GM23248 (cell line): Measurements from ENCODE around the gene HNF4A. TPM values are rescaled to one million over a fixed set of nuclear protein-coding genes. Genes with fewer than 3 reads are reported as not detected.

Experiments used
- DNase-seq: peaks from one replicate; pipeline ENCODE4 v3.0.0-alpha.2; 2015
- H2AFZ ChIP-seq: fragments of 200-600 bp; sonication (generic); 2 replicates; pipeline ENCODE4 v1.6.1; 2016; ENCODE audit warnings: antibody characterized with exemption
- H3F3A ChIP-seq: fragments of 200-600 bp; sonication (generic); 2 replicates; pipeline ENCODE4 v1.6.1; 2016; ENCODE audit warnings: mild to moderate bottlenecking, antibody characterized with exemption, mixed run types; ENCODE audit not compliant: insufficient read depth
- H3K27ac ChIP-seq: fragments of 200-600 bp; sonication (generic); 2 replicates; pipeline ENCODE4 v1.5.1; 2016; ENCODE audit warnings: mild to moderate bottlenecking
- H3K27me3 ChIP-seq: fragments of 200-600 bp; sonication (generic); replicated peaks from 2 replicates; pipeline ENCODE4 v1.6.1; 2016; ENCODE audit warnings: mild to moderate bottlenecking; ENCODE audit not compliant: insufficient read depth
- H3K36me3 ChIP-seq: fragments of 200-600 bp; sonication (generic); 2 replicates; pipeline ENCODE4 v1.6.1; 2016; ENCODE audit warnings: low read depth, mild to moderate bottlenecking
- H3K4me1 ChIP-seq: fragments of 200-600 bp; sonication (generic); 2 replicates; pipeline ENCODE4 v1.6.1; 2016; ENCODE audit warnings: mild to moderate bottlenecking; ENCODE audit not compliant: insufficient read depth
- H3K4me2 ChIP-seq: fragments of 200-600 bp; sonication (generic); one replicate; pipeline ENCODE4 v1.6.1; 2016; ENCODE audit warnings: mild to moderate bottlenecking; ENCODE audit not compliant: unreplicated experiment
- H3K4me3 ChIP-seq: fragments of 200-600 bp; sonication (generic); 2 replicates; pipeline ENCODE4 v1.5.1; 2016; ENCODE audit warnings: mild to moderate bottlenecking
- H3K79me2 ChIP-seq: fragments of 200-600 bp; sonication (generic); 2 replicates; pipeline ENCODE4 v1.6.1; 2016; ENCODE audit warnings: mild to moderate bottlenecking; ENCODE audit not compliant: insufficient read depth
- H3K9ac ChIP-seq: fragments of 200-600 bp; sonication (generic); 2 replicates; pipeline ENCODE4 v1.6.1; 2016; ENCODE audit warnings: mild to moderate bottlenecking
- H3K9me2 ChIP-seq: fragments of 200-600 bp; sonication (generic); 2 replicates; pipeline ENCODE4 v1.6.1; 2016; ENCODE audit warnings: mixed run types, mild to moderate bottlenecking, moderate library complexity; ENCODE audit not compliant: insufficient read depth
- H3K9me3 ChIP-seq: fragments of 200-600 bp; sonication (generic); one replicate; pipeline ENCODE4 v1.6.1; 2017; ENCODE audit warnings: low read depth
- H4K20me1 ChIP-seq: fragments of 200-600 bp; sonication (generic); 2 replicates; pipeline ENCODE4 v1.6.0; 2016; ENCODE audit not compliant: insufficient read depth
- EZH2 ChIP-seq: fragments of 200-600 bp; sonication (generic); IDR thresholded peaks from 2 replicates; pipeline ENCODE4 v1.6.1; 2018; ENCODE audit warnings: antibody characterized with exemption, mild to moderate bottlenecking; ENCODE audit not compliant: insufficient read depth, poor library complexity, severe bottlenecking
- EZH2phosphoT487 ChIP-seq: fragments of 200-600 bp; sonication (generic); IDR thresholded peaks from 2 replicates; pipeline ENCODE4 v1.6.1; 2018; ENCODE audit warnings: antibody characterized with exemption, moderate library complexity, mild to moderate bottlenecking, low read depth; ENCODE audit not compliant: insufficient read depth
- WGBS, 2 experiments: methylation state at CpG; one replicate each; pipeline ENCODE4 v1.1.6; 2015 to 2017; ENCODE audit warnings: low lambda C conversion rate in 2 of 2, low coverage in 1 of 2; ENCODE audit errors: missing lambda C conversion rate in 2 of 2; 5-methylcytosine and 5-hydroxymethylcytosine counted together
- in situ Hi-C: fragments of 300-500 bp; cut with MboI; formaldehyde crosslinking; loops from 2 replicates; pipeline ENCODE4 v1.15.0; 2020
- polyA plus RNA-seq: library from polyadenylated mRNA; unstranded; fragments of >200 nt; fragmentation: Nextera tagmentation; extraction: Ambion mirVana; gene quantifications from 2 replicates; pipeline ENCODE4 v1.2.1, GENCODE V29; 2016
- total RNA-seq: library from RNA; depleted of rRNA; stranded (reverse); fragments of >200 nt; shearing (Covaris generic); gene quantifications from 2 replicates; pipeline ENCODE4 v1.2.3, GENCODE V29; 2014

Gene HNF4A
- total and polyA plus RNA-seq, 2 experiments from 2014 or later, result not detected

- no peak overlapping the region for H3K9ac ChIP-seq
- no peak for DNase-seq
- no peak overlapping the region for H3K27ac ChIP-seq
- H3K27me3 ChIP-seq, result peaks cover 17% of the 10 kb centered on the region
- in situ Hi-C loops, result no loop called here
- H4K20me1 ChIP-seq, result no peaks in the 10 kb centered on the region
- no peak overlapping the region for H3K4me3 ChIP-seq
- no peaks in the 10 kb centered on the region for H3K9me3 ChIP-seq
- no peaks in the 10 kb centered on the region for H3K4me1 ChIP-seq
- no peak for TF ChIP-seq EZH2phosphoT487
- TF ChIP-seq EZH2, result no peak
- no peaks in the 10 kb centered on the region for H3K36me3 ChIP-seq
- H3K79me2 ChIP-seq, result no peaks in the 10 kb centered on the region
- H3K4me2 ChIP-seq, result no peak overlapping the region
- WGBS, 2 experiments, result 48 to 51% methylated on average over 7 of the region's 7 CpGs
- H3F3A ChIP-seq, result no peaks in the 10 kb centered on the region
- H3K9me2 ChIP-seq, result no peaks in the 10 kb centered on the region
- no peak overlapping the region for H2AFZ ChIP-seq
Measured at GRCh38 chr20:44450903-44451450, 95.5 kb downstream of the HNF4A start.

DNA sequence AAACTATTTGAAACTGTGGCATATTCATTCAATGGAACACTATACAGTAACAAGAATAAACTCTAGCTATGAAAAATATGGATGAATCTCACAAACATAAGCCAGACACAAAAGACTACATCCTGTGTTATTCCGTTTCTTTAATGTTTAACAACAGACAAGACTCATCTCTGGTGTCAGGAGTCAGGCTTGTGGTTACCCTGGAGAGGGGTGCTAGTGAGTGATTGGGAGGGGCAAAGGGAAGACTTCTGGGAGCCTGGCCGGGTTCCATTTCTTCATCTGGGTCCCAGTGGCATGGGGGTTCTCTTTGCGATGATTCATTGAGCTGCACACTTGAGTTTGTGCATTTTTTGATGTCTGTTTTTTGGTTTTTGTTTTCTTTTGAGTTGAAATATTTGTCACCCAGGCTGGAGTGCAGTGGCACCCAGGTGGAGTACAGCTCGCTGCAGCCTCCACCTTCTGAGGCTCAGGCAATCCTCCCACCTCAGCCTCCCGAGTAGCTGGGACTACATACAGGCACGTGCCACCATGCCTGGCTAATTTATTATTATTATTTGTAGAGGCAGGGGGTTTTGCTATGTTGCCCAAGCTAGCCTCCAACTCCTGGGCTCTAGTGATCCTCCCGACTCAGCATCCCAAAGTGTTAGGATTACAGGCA is 98.9 kb downstream of the HNF4A start:
- H3K79me2 ChIP-seq, result no peaks in the 10 kb centered on the region
- no peaks in the 10 kb centered on the region for H3K9me2 ChIP-seq
- WGBS, 2 experiments, result 62 to 69% methylated on average over 7 of the region's 7 CpGs
- no peak for DNase-seq
- no peak overlapping the region for H2AFZ ChIP-seq
- TF ChIP-seq EZH2phosphoT487 (no peak), EZH2 (no peak)
- H3K9ac ChIP-seq, result no peak overlapping the region
- H3K36me3 ChIP-seq, result no peaks in the 10 kb centered on the region
- H3K9me3 ChIP-seq, result no peaks in the 10 kb centered on the region
- no peak overlapping the region for H3K4me2 ChIP-seq
- in situ Hi-C loops, result no loop called here
- no peaks in the 10 kb centered on the region for H4K20me1 ChIP-seq
- no peaks in the 10 kb centered on the region for H3K4me1 ChIP-seq
- peaks cover 17% of the 10 kb centered on the region for H3K27me3 ChIP-seq
- H3K4me3 ChIP-seq, result no peak overlapping the region
- H3F3A ChIP-seq, result no peaks in the 10 kb centered on the region
- H3K27ac ChIP-seq, result no peak overlapping the region

DNA sequence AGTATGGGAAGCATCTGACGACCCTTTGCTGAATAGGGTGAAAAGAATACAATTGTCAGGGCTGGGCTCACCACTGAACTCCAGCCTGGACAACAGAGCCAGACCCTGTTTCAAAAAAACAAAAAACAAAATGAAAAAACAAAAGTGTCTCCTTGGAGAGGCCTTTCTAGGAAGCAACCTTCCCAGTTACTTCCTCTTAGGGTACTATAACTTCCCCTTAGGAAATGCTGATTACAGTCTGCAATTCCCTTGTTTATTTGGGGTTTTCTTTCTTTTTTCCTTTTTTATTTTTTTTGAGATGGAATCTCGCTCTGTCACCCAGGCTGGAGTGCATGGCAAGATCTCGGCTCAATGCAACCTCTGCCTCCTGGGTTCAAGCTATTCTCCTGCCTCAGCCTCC is 99.6 kb downstream of the HNF4A start:
- H3K36me3 ChIP-seq, result no peaks in the 10 kb centered on the region

DNA sequence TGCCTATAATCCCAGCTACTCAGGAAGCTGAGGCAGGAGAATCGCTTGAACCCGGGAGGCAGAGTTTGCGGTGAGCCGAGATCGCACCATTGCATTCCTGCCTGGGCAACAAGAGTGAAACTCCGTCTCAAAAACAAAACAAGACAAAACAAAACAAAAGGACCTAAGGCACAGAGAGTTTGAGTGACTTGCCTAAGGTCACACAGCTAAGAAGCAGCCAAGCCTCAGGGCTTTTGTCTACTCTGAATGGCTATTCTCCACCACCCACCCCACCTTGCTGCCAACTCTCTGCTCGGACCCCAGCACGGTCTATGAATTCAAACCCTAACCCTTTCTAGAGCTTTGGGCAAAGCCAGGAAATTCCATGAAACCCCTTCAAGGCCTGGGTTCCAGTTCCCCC is 101.1 kb downstream of the HNF4A start:
- in situ Hi-C loops, result no loop called here
- H3K27ac ChIP-seq, result no peak overlapping the region
- WGBS, 2 experiments, result 79 to 86% methylated on average over 8 of the region's 8 CpGs
- H3K4me2 ChIP-seq, result no peak overlapping the region
- no peaks in the 10 kb centered on the region for H4K20me1 ChIP-seq
- no peaks in the 10 kb centered on the region for H3K9me3 ChIP-seq
- H3K9me2 ChIP-seq, result no peaks in the 10 kb centered on the region
- H3K9ac ChIP-seq, result no peak overlapping the region
- DNase-seq, result no peak
- H3K27me3 ChIP-seq, result peaks cover 9% of the 10 kb centered on the region; the same call in 1 of the 2 replicates
- H2AFZ ChIP-seq, result no peak overlapping the region
- no peaks in the 10 kb centered on the region for H3K4me1 ChIP-seq
- no peaks in the 10 kb centered on the region for H3K36me3 ChIP-seq
- TF ChIP-seq EZH2phosphoT487 (no peak), EZH2 (no peak)
- H3K4me3 ChIP-seq, result no peak overlapping the region
- no peaks in the 10 kb centered on the region for H3F3A ChIP-seq
- no peaks in the 10 kb centered on the region for H3K79me2 ChIP-seq

More for the DNA sequence above, 99.6 kb downstream of the HNF4A start:
- no peaks in the 10 kb centered on the region for H3K79me2 ChIP-seq
- TF ChIP-seq EZH2 (no peak), EZH2phosphoT487 (no peak)
- 49 to 57% methylated on average over 3 of the region's 3 CpGs for WGBS, 2 experiments
- H3K4me2 ChIP-seq, result no peak overlapping the region
- DNase-seq, result no peak
- H3K9ac ChIP-seq, result no peak overlapping the region
- no peak overlapping the region for H2AFZ ChIP-seq
- no peak overlapping the region for H3K27ac ChIP-seq
- no peaks in the 10 kb centered on the region for H4K20me1 ChIP-seq
- no peak overlapping the region for H3K4me3 ChIP-seq
- H3K9me2 ChIP-seq, result no peaks in the 10 kb centered on the region
- peaks cover 17% of the 10 kb centered on the region for H3K27me3 ChIP-seq
- H3K9me3 ChIP-seq, result no peaks in the 10 kb centered on the region
- no peaks in the 10 kb centered on the region for H3F3A ChIP-seq
- H3K4me1 ChIP-seq, result no peaks in the 10 kb centered on the region
- in situ Hi-C loops, result no loop called here
